OCI-LY1 (cell line): ENCODE measurements around the gene ANKRD60.

ENCODE experiments used
- H2AFZ ChIP-seq: fragments of 200-600 bp; sonication (generic), shearing (Covaris generic); 2 replicates; pipeline ENCODE4 v1.6.0; 2014; ENCODE audit warnings: antibody characterized with exemption, mild to moderate bottlenecking, low read length
- H3F3A ChIP-seq: fragments of 200-600 bp; sonication (generic), shearing (Covaris generic); 2 replicates; pipeline ENCODE4 v1.6.0; 2014; ENCODE audit warnings: mild to moderate bottlenecking, antibody characterized with exemption, low read length, moderate library complexity; ENCODE audit not compliant: insufficient read depth
- H3K27ac ChIP-seq: fragments of 200-600 bp; sonication (generic); 2 replicates; pipeline ENCODE4 v1.5.1; 2014; ENCODE audit warnings: low read length, mixed run types, mild to moderate bottlenecking, low read depth; ENCODE audit not compliant: poor library complexity, severe bottlenecking
- H3K27me3 ChIP-seq: fragments of 200-600 bp; sonication (generic); 2 replicates; pipeline ENCODE4 v1.6.0; 2014; ENCODE audit warnings: antibody characterized with exemption, mild to moderate bottlenecking, low read length, moderate library complexity; ENCODE audit not compliant: insufficient read depth
- H3K36me3 ChIP-seq: fragments of 200-600 bp; sonication (generic); 2 replicates; pipeline ENCODE4 v1.6.1; 2014; ENCODE audit warnings: mild to moderate bottlenecking, antibody characterized with exemption, low read length, moderate library complexity, mixed read lengths; ENCODE audit not compliant: insufficient read depth
- H3K4me1 ChIP-seq: fragments of 200-600 bp; sonication (generic); 2 replicates; pipeline ENCODE4 v1.5.1; 2014; ENCODE audit warnings: mild to moderate bottlenecking, low read length, moderate library complexity; ENCODE audit not compliant: insufficient read depth, severe bottlenecking
- H3K4me2 ChIP-seq: fragments of 200-600 bp; sonication (generic), shearing (Covaris generic); 2 replicates; pipeline ENCODE4 v1.6.1; 2014; ENCODE audit warnings: low read length
- H3K4me3 ChIP-seq: fragments of 200-600 bp; sonication (generic); 2 replicates; pipeline ENCODE4 v1.5.1; 2014; ENCODE audit warnings: low read length, low read depth, mild to moderate bottlenecking, mixed read lengths; ENCODE audit not compliant: poor library complexity, severe bottlenecking
- H3K79me2 ChIP-seq: fragments of 200-600 bp; shearing (Covaris generic); 2 replicates; pipeline ENCODE4 v1.6.1; 2016; ENCODE audit warnings: mixed run types, low read length, mixed read lengths; ENCODE audit not compliant: insufficient read depth
- H3K9ac ChIP-seq: fragments of 200-600 bp; sonication (generic), shearing (Covaris generic); 2 replicates; pipeline ENCODE4 v1.6.1; 2014; ENCODE audit warnings: mild to moderate bottlenecking, low read length, mixed read lengths
- H3K9me2 ChIP-seq: fragments of 200-600 bp; sonication (generic), shearing (Covaris generic); 2 replicates; pipeline ENCODE4 v1.6.1; 2014; ENCODE audit warnings: low read depth, mild to moderate bottlenecking, low read length, mixed read lengths
- H3K9me3 ChIP-seq: fragments of 200-600 bp; shearing (Covaris generic); 2 replicates; pipeline ENCODE4 v1.6.1; 2014; ENCODE audit warnings: low read length, mixed read lengths
- H4K20me1 ChIP-seq: fragments of 200-600 bp; sonication (generic), shearing (Covaris generic); 2 replicates; pipeline ENCODE4 v1.6.0; 2016; ENCODE audit warnings: mild to moderate bottlenecking, low read length; ENCODE audit not compliant: insufficient read depth
- CTCF ChIP-seq: fragments of 200-600 bp; sonication (generic), shearing (Covaris generic); IDR thresholded peaks from 2 replicates; pipeline ENCODE4 v1.5.1; 2017; ENCODE audit warnings: mild to moderate bottlenecking, antibody characterized with exemption, low read length, moderate library complexity, mixed read lengths
- EZH2 ChIP-seq: fragments of 200-600 bp; sonication (generic), shearing (Covaris generic); IDR thresholded peaks from 2 replicates; pipeline ENCODE4 v1.8.0; 2017; ENCODE audit warnings: borderline replicate concordance, mixed run types, mild to moderate bottlenecking, antibody characterized with exemption, low read length, moderate library complexity, mixed read lengths

ANKRD60 gene

DNA sequence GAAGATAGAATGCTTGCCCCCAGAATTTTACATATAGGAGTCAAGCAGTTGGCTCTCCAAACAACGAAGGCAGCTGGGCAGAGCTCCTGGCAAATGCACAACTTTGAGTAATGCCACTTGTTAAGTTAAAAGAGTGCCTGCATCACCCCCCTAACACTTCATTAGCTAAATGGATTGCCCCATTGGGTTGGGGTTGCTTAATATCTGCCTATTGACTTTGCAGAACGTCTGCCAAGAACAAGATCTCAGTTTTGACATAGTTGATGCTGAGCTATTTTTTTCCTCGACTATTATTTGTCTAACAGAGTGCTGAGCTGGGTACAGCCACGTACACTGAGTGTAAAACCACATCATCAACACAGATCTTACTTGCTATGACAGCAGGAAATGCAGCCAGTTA is 12.1 kb downstream of the ANKRD60 start:
- Histone ChIP-seq H3K4me2 (no peak overlapping the region), H3K36me3 (no peaks in the 10 kb centered on the region), H4K20me1 (no peaks in the 10 kb centered on the region), H3K9me2 (no peaks in the 10 kb centered on the region), H3K79me2 (no peaks in the 10 kb centered on the region), H3K9me3 (no peaks in the 10 kb centered on the region), H3F3A (no peaks in the 10 kb centered on the region), H3K27ac (no peak overlapping the region), H3K27me3 (peaks cover 12% of the 10 kb centered on the region; the same call in 1 of the 2 replicates), H3K9ac (no peak overlapping the region), H3K4me1 (no peaks in the 10 kb centered on the region), H3K4me3 (no peak overlapping the region), H2AFZ (no peak overlapping the region)
- TF ChIP-seq CTCF (no peak), EZH2 (no peak)

GRCh38 chr20:58215116-58215515 is 13.3 kb downstream of the ANKRD60 start:
- no peaks in the 10 kb centered on the region for H3F3A ChIP-seq
- no peak overlapping the region for H3K9ac ChIP-seq
- no peaks in the 10 kb centered on the region for H3K79me2 ChIP-seq
- no peaks in the 10 kb centered on the region for H3K9me3 ChIP-seq
- H3K9me2 ChIP-seq: no peaks in the 10 kb centered on the region
- H3K27me3 ChIP-seq: peaks cover 12% of the 10 kb centered on the region; the same call in 1 of the 2 replicates
- no peaks in the 10 kb centered on the region for H3K36me3 ChIP-seq
- H3K4me1 ChIP-seq: no peaks in the 10 kb centered on the region
- no peak overlapping the region for H2AFZ ChIP-seq
- no peak overlapping the region for H3K4me2 ChIP-seq
- no peaks in the 10 kb centered on the region for H4K20me1 ChIP-seq
- no peak overlapping the region for H3K27ac ChIP-seq
- no peak for TF ChIP-seq CTCF
- no peak for TF ChIP-seq EZH2
- H3K4me3 ChIP-seq: no peak overlapping the region

GRCh38 chr20:58214310-58214709 is 14.1 kb downstream of the ANKRD60 start:
- Histone ChIP-seq H3K4me3 (no peak overlapping the region), H3K27me3 (peaks cover 11% of the 10 kb centered on the region; the same call in 1 of the 2 replicates), H3K79me2 (no peaks in the 10 kb centered on the region), H3K9me3 (no peaks in the 10 kb centered on the region), H3K4me1 (no peaks in the 10 kb centered on the region), H2AFZ (no peak overlapping the region), H3K27ac (no peak overlapping the region), H3K9me2 (no peaks in the 10 kb centered on the region), H3K36me3 (no peaks in the 10 kb centered on the region), H3F3A (no peaks in the 10 kb centered on the region), H3K9ac (no peak overlapping the region), H3K4me2 (no peak overlapping the region), H4K20me1 (no peaks in the 10 kb centered on the region)
- TF ChIP-seq EZH2 (no peak), CTCF (no peak)
